HUES6 (cell line): ENCODE measurements around the gene VOPP1.

Experiments
- H3K27ac ChIP-seq: 2 replicates; pipeline ENCODE4 v1.7.0; 2013; ENCODE audit warnings: low read depth, mild to moderate bottlenecking, low read length, inconsistent platforms
- H3K27me3 ChIP-seq: 2 replicates; pipeline ENCODE4 v1.6.1; 2013; ENCODE audit warnings: low read length; ENCODE audit not compliant: control insufficient read depth, insufficient read depth
- H3K36me3 ChIP-seq: 2 replicates; pipeline ENCODE4 v1.6.1; 2013; ENCODE audit warnings: low read length; ENCODE audit not compliant: control insufficient read depth, insufficient read depth
- H3K4me1 ChIP-seq: 2 replicates; pipeline ENCODE4 v1.6.1; 2013; ENCODE audit warnings: low read length; ENCODE audit not compliant: control insufficient read depth, insufficient read depth
- H3K4me3 ChIP-seq: 2 replicates; pipeline ENCODE4 v1.5.1; 2013; ENCODE audit warnings: low read depth, low read length
- H3K9ac ChIP-seq: one replicate; pipeline ENCODE4 v1.6.1; 2013; ENCODE audit warnings: mild to moderate bottlenecking, low read length
- H3K9me3 ChIP-seq: 2 replicates; pipeline ENCODE4 v1.6.1; 2013; ENCODE audit warnings: low read depth, low read length; ENCODE audit not compliant: control insufficient read depth, insufficient read depth

VOPP1 gene

GRCh38 chr7:55440040-55440690 is 132.1 kb downstream of the VOPP1 start:
- no peaks in the 10 kb centered on the region for H3K27me3 ChIP-seq
- H3K27ac ChIP-seq: no peak overlapping the region
- no peaks in the 10 kb centered on the region for H3K36me3 ChIP-seq
- H3K4me3 ChIP-seq: no peak overlapping the region
- H3K4me1 ChIP-seq: no peaks in the 10 kb centered on the region
- no peaks in the 10 kb centered on the region for H3K9me3 ChIP-seq
- no peak overlapping the region for H3K9ac ChIP-seq

GRCh38 chr7:55439627-55440026 is 132.7 kb downstream of the VOPP1 start:
- Histone ChIP-seq H3K27me3 (no peaks in the 10 kb centered on the region), H3K4me3 (no peak overlapping the region), H3K27ac (no peak overlapping the region), H3K9me3 (no peaks in the 10 kb centered on the region), H3K4me1 (no peaks in the 10 kb centered on the region), H3K9ac (no peak overlapping the region), H3K36me3 (no peaks in the 10 kb centered on the region)

GRCh38 chr7:55438757-55439525 is 133.4 kb downstream of the VOPP1 start:
- Histone ChIP-seq H3K4me1 (no peaks in the 10 kb centered on the region), H3K27me3 (no peaks in the 10 kb centered on the region), H3K27ac (no peak overlapping the region)

GRCh38 chr7:55438085-55438756 is 134.1 kb downstream of the VOPP1 start:
- Histone ChIP-seq H3K4me3 (no peak overlapping the region), H3K9ac (no peak overlapping the region), H3K4me1 (no peaks in the 10 kb centered on the region)

More at GRCh38 chr7:55438757-55439525, 133.4 kb downstream of the VOPP1 start:
- Histone ChIP-seq H3K9me3 (no peaks in the 10 kb centered on the region), H3K4me3 (no peak overlapping the region), H3K9ac (no peak overlapping the region), H3K36me3 (no peaks in the 10 kb centered on the region)

GRCh38 chr7:55437375-55437774 is 134.9 kb downstream of the VOPP1 start:
- Histone ChIP-seq H3K36me3 (no peaks in the 10 kb centered on the region), H3K27ac (no peak overlapping the region), H3K27me3 (no peaks in the 10 kb centered on the region), H3K4me3 (no peak overlapping the region), H3K9ac (no peak overlapping the region), H3K4me1 (no peaks in the 10 kb centered on the region), H3K9me3 (no peaks in the 10 kb centered on the region)

More at GRCh38 chr7:55438085-55438756, 134.1 kb downstream of the VOPP1 start:
- no peaks in the 10 kb centered on the region for H3K36me3 ChIP-seq
- H3K27me3 ChIP-seq: no peaks in the 10 kb centered on the region
- no peak overlapping the region for H3K27ac ChIP-seq
- no peaks in the 10 kb centered on the region for H3K9me3 ChIP-seq

- Histone ChIP-seq H3K9me3 (no peaks in the 10 kb centered on the region), H3K27ac (no peak overlapping the region), H3K4me1 (no peaks in the 10 kb centered on the region), H3K27me3 (no peaks in the 10 kb centered on the region), H3K36me3 (no peaks in the 10 kb centered on the region), H3K9ac (no peak overlapping the region), H3K4me3 (no peak overlapping the region)
Observed at GRCh38 chr7:55436457-55436856, 135.8 kb downstream of the VOPP1 start.

- H3K27me3 ChIP-seq: no peaks in the 10 kb centered on the region
- no peak overlapping the region for H3K9ac ChIP-seq
- no peak overlapping the region for H3K27ac ChIP-seq
- no peaks in the 10 kb centered on the region for H3K9me3 ChIP-seq
- H3K4me1 ChIP-seq: no peaks in the 10 kb centered on the region
- H3K4me3 ChIP-seq: no peak overlapping the region
- no peaks in the 10 kb centered on the region for H3K36me3 ChIP-seq
Observed at GRCh38 chr7:55435466-55435865, 136.8 kb downstream of the VOPP1 start.

GRCh38 chr7:55432939-55433784 is 139.1 kb downstream of the VOPP1 start:
- H3K27ac ChIP-seq: no peak overlapping the region

GRCh38 chr7:55432506-55432905 is 139.8 kb downstream of the VOPP1 start:
- Histone ChIP-seq H3K4me3 (no peak overlapping the region), H3K27me3 (no peaks in the 10 kb centered on the region), H3K36me3 (no peaks in the 10 kb centered on the region), H3K4me1 (no peaks in the 10 kb centered on the region), H3K27ac (no peak overlapping the region), H3K9ac (no peak overlapping the region), H3K9me3 (no peaks in the 10 kb centered on the region)

More at GRCh38 chr7:55432939-55433784, 139.1 kb downstream of the VOPP1 start:
- Histone ChIP-seq H3K27me3 (no peaks in the 10 kb centered on the region), H3K4me1 (no peaks in the 10 kb centered on the region), H3K9me3 (no peaks in the 10 kb centered on the region), H3K4me3 (no peak overlapping the region), H3K9ac (no peak overlapping the region), H3K36me3 (no peaks in the 10 kb centered on the region)

- Histone ChIP-seq H3K9me3 (no peaks in the 10 kb centered on the region), H3K9ac (no peak overlapping the region), H3K27me3 (no peaks in the 10 kb centered on the region), H3K4me3 (no peak overlapping the region), H3K27ac (no peak overlapping the region), H3K36me3 (no peaks in the 10 kb centered on the region), H3K4me1 (peaks cover 5% of the 10 kb centered on the region)
Observed at GRCh38 chr7:55431898-55432297, 140.4 kb downstream of the VOPP1 start.
